Adrenal gland (tissue), 5 donors: Measurements from ENCODE around the gene PELI2.

Source experiments
- POLR2A ChIP-seq, 2 donors: fragments of 450-650 bp; IDR thresholded peaks; one replicate each; pipeline ENCODE4 v1.6.1; 2017; ENCODE audit warnings: antibody characterized with exemption in 2 of 2, mild to moderate bottlenecking in 2 of 2, moderate library complexity in 1 of 2
- TF ChIP-seq, protein P1 (sequence below), 6 experiments: fragments of 450-650 bp in 4 of 6; fragments of 200-600 bp in 2 of 6; sonication (generic) in 1 of 6; IDR thresholded peaks; 1 replicate in 5 of 6; 2 replicates in 1 of 6; pipeline versions ENCODE4 v1.5.1 to v1.8.0; 2016 to 2021; ENCODE audit warnings: antibody characterized with exemption in 6 of 6, mild to moderate bottlenecking in 2 of 6, moderate library complexity in 1 of 6
- donor health status: DM: no; HTN: no; CAD: no.

DNA sequence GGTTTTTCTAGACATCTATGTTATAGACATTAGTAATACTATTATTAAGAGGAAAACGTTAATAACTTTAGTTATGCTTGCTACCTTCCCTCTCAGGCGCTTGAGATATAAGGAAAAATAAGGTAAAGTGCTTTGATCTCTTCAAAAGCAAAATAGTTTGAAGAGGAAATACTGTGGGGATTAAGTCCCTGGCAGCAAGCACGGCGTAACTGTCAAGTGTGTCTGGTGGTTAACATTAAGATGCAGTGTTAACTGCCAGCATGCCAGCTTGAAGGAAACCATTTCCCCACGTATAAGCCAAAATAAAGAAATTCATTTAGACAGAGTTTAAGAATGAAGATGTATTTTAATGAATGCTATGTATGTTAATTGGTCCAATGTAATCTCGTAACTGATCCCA is 31.8 kb downstream of the PELI2 start:
- TF ChIP-seq, protein P1, sequence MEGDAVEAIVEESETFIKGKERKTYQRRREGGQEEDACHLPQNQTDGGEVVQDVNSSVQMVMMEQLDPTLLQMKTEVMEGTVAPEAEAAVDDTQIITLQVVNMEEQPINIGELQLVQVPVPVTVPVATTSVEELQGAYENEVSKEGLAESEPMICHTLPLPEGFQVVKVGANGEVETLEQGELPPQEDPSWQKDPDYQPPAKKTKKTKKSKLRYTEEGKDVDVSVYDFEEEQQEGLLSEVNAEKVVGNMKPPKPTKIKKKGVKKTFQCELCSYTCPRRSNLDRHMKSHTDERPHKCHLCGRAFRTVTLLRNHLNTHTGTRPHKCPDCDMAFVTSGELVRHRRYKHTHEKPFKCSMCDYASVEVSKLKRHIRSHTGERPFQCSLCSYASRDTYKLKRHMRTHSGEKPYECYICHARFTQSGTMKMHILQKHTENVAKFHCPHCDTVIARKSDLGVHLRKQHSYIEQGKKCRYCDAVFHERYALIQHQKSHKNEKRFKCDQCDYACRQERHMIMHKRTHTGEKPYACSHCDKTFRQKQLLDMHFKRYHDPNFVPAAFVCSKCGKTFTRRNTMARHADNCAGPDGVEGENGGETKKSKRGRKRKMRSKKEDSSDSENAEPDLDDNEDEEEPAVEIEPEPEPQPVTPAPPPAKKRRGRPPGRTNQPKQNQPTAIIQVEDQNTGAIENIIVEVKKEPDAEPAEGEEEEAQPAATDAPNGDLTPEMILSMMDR (IDR thresholded peaks at IDR 0.05), result no peak
- no peak for TF ChIP-seq POLR2A (IDR thresholded peaks at IDR 0.05)
